SIG-M5 (cell line): ENCODE data around the gene KDF1.
"Not testable (repeated sequence)": the region's sequence is repeated elsewhere in the genome, so short reads cannot be mapped to it uniquely, and the experiment has no call there.

Experiments
- DNase-seq: peaks from one replicate; lab custom pipeline; 2025; lab: John Stamatoyannopoulos, UW

Gene KDF1

GRCh38 chr1:26953374-26953773 is 6.9 kb downstream of the KDF1 start:
- DNase-seq: no peak

GRCh38 chr1:26951821-26952497 is 8.3 kb downstream of the KDF1 start:
- no peak for DNase-seq

GRCh38 chr1:26951216-26951615 is 9.1 kb downstream of the KDF1 start:
- DNase-seq: no peak

- no peak for DNase-seq
Observed at GRCh38 chr1:26950602-26951001, 9.7 kb downstream of the KDF1 start.

- DNase-seq: no peak
Observed at GRCh38 chr1:26949926-26950319, 10.3 kb downstream of the KDF1 start.

- no peak for DNase-seq
Observed at GRCh38 chr1:26949266-26949925, 10.9 kb downstream of the KDF1 start.

GRCh38 chr1:26948725-26949057 is 11.6 kb downstream of the KDF1 start:
- DNase-seq: not testable (repeated sequence)

GRCh38 chr1:26946270-26946669 is 14.0 kb downstream of the KDF1 start:
- DNase-seq: no peak

GRCh38 chr1:26945728-26946127 is 14.5 kb downstream of the KDF1 start:
- no peak for DNase-seq

- DNase-seq: no peak
Observed at GRCh38 chr1:26945138-26945537, 15.1 kb downstream of the KDF1 start.

- no peak for DNase-seq
Observed at GRCh38 chr1:26942656-26943055, 17.6 kb downstream of the KDF1 start.

GRCh38 chr1:26941311-26941710 is 19.0 kb downstream of the KDF1 start:
- no peak for DNase-seq

GRCh38 chr1:26938659-26939025 is 21.6 kb downstream of the KDF1 start:
- no peak for DNase-seq

GRCh38 chr1:26938004-26938658 is 22.1 kb downstream of the KDF1 start:
- DNase-seq: no peak

GRCh38 chr1:26936823-26937222 is 23.4 kb downstream of the KDF1 start:
- DNase-seq: no peak

- DNase-seq: peak; percentile 58
Observed at GRCh38 chr1:26932531-26932930, 27.7 kb downstream of the KDF1 start.

GRCh38 chr1:26923711-26924110 is 36.6 kb downstream of the KDF1 start:
- no peak for DNase-seq

GRCh38 chr1:26922901-26923300 is 37.4 kb downstream of the KDF1 start:
- DNase-seq: no peak

GRCh38 chr1:26922431-26922729 is 37.9 kb downstream of the KDF1 start:
- no peak for DNase-seq

- DNase-seq: peak; percentile 66
Observed at GRCh38 chr1:26921540-26922430, 38.5 kb downstream of the KDF1 start, which contains the start of gene NUDC. TSS of gene NUDC (plus strand) at chr1:26921743. CDS start at chr1:26921849, 106 bp downstream.

- DNase-seq: no peak
Observed at GRCh38 chr1:26921126-26921539, 39.1 kb downstream of the KDF1 start.

GRCh38 chr1:26915204-26915842 is 44.9 kb downstream of the KDF1 start:
- no peak for DNase-seq
